Right hindlimb (tissue), 1 donor: ENCODE results near the gene GPRIN2.
"Not testable (repeated sequence)": the region's sequence is repeated elsewhere in the genome, so short reads cannot be mapped to it uniquely, and the experiment has no call there.

Experiments used
- DNase-seq: peaks from one replicate; pipeline ENCODE4 v3.0.0-alpha.2; 2018

GPRIN2 gene

GRCh38 chr10:46534828-46535524 is 21.5 kb downstream of the GPRIN2 start:
- DNase-seq: no peak

- not testable (repeated sequence) for DNase-seq
Measured at GRCh38 chr10:46532256-46532655, 24.2 kb downstream of the GPRIN2 start.

GRCh38 chr10:46530249-46531186 is 25.9 kb downstream of the GPRIN2 start:
- peak; percentile 75 for DNase-seq

- not testable (repeated sequence) for DNase-seq
Measured at GRCh38 chr10:46529742-46530141, 26.7 kb downstream of the GPRIN2 start.

- DNase-seq: no peak
Measured at GRCh38 chr10:46528675-46529615, 27.5 kb downstream of the GPRIN2 start.

GRCh38 chr10:46528171-46528671 is 28.2 kb downstream of the GPRIN2 start:
- no peak for DNase-seq

- no peak for DNase-seq
Measured at GRCh38 chr10:46527241-46527811, 29.1 kb downstream of the GPRIN2 start.

GRCh38 chr10:46526682-46527038 is 29.8 kb downstream of the GPRIN2 start:
- no peak for DNase-seq

- no peak for DNase-seq
Measured at GRCh38 chr10:46525824-46526681, 30.4 kb downstream of the GPRIN2 start.

GRCh38 chr10:46525177-46525823 is 31.2 kb downstream of the GPRIN2 start:
- DNase-seq: no peak

GRCh38 chr10:46524472-46525176 is 31.8 kb downstream of the GPRIN2 start:
- no peak for DNase-seq

- DNase-seq: no peak
Measured at GRCh38 chr10:46523962-46524471, 32.4 kb downstream of the GPRIN2 start.

- no peak for DNase-seq
Measured at GRCh38 chr10:46523119-46523961, 33.1 kb downstream of the GPRIN2 start.

- no peak for DNase-seq
Measured at GRCh38 chr10:46522295-46523118, 34.0 kb downstream of the GPRIN2 start.

GRCh38 chr10:46520941-46521340 is 35.5 kb downstream of the GPRIN2 start:
- DNase-seq: peak; percentile 80

- DNase-seq: no peak
Measured at GRCh38 chr10:46520381-46520780, 36.1 kb downstream of the GPRIN2 start.

- no peak for DNase-seq
Measured at GRCh38 chr10:46518028-46518725, 38.3 kb downstream of the GPRIN2 start.
